Body of pancreas (tissue), 4 donors: ENCODE measurements around the gene MYCBP2.

Experiments
- CTCF ChIP-seq, 7 experiments: fragments of 450-650 bp in 4 of 7; fragments of 200-600 bp in 3 of 7; sonication (generic) in 3 of 7; IDR thresholded peaks; one replicate each; pipeline ENCODE4 v1.5.1; 2016 to 2019; ENCODE audit warnings: antibody characterized with exemption in 7 of 7
- POLR2A ChIP-seq, 3 donors: fragments of 450-650 bp; IDR thresholded peaks; one replicate each; pipeline ENCODE4 v1.6.1; 2016; ENCODE audit warnings: antibody characterized with exemption in 3 of 3, mild to moderate bottlenecking in 2 of 3

GRCh38 chr13:77118134-77118533 lies 208.8 kb downstream of the MYCBP2 start:
- TF ChIP-seq CTCF (IDR thresholded peaks at IDR 0.05): no peak
- TF ChIP-seq POLR2A (IDR thresholded peaks at IDR 0.05): no peak
